IMR-90 (cell line): Measurements from ENCODE around the gene ANKRD65. TPM values are rescaled to one million over a fixed set of nuclear protein-coding genes. Genes with fewer than 3 reads are reported as not detected.
A peak's percentile ranks its signal among the peaks of the same experiment; 100 is the strongest.

Experiments used
- ATAC-seq: fragments of 200-7000 bp; cut with Tn5 transposase; 2 replicates; pipeline ENCODE4 v1.9.1; 2020; ENCODE audit warnings: low read depth, mild to moderate bottlenecking, moderate library complexity
- BruUV-seq: library from RNA; stranded (reverse); fragments of 400-500 nt; replicated peaks from 2 replicates; lab custom pipeline; 2021; lab: Mats Ljungman, UMichigan
- CTCF ChIA-PET: fragments of 300-600 bp; formaldehyde crosslinking; extraction: SDS; loops from one replicate; lab custom pipeline; 2021; ENCODE audit warnings: antibody characterized with exemption; lab: Yijun Ruan, JAX
- POLR2A ChIA-PET: fragments of 300-600 bp; sonication (Branson Sonifier 250); formaldehyde crosslinking; loops from one replicate; lab custom pipeline; 2022; ENCODE audit warnings: antibody characterized with exemption; ENCODE audit not compliant: unreplicated experiment; lab: Charles Lee
- DNase-seq: peaks from one replicate; pipeline ENCODE4 v3.0.0; 2013
- H2AFZ ChIP-seq: replicated peaks from 2 replicates; pipeline ENCODE3; 2013; ENCODE audit warnings: low read length, mild to moderate bottlenecking; ENCODE audit not compliant: poor library complexity
- H2AK5ac ChIP-seq: 2 replicates; pipeline ENCODE4 v1.6.1; 2013; ENCODE audit warnings: low read depth, low read length, inconsistent platforms
- H2AK9ac ChIP-seq: replicated peaks from 2 replicates; pipeline ENCODE3; 2013; ENCODE audit warnings: mild to moderate bottlenecking, low read depth, low read length, moderate library complexity; ENCODE audit not compliant: poor library complexity
- H2BK120ac ChIP-seq: 2 replicates; pipeline ENCODE4 v1.6.1; 2013; ENCODE audit warnings: low read depth, low read length, inconsistent platforms
- H2BK15ac ChIP-seq: 3 replicates; pipeline ENCODE4 v1.6.1; 2013; ENCODE audit warnings: low read depth, low read length, inconsistent platforms
- H2BK20ac ChIP-seq: 2 replicates; pipeline ENCODE4 v1.6.1; 2013; ENCODE audit warnings: low read depth, mild to moderate bottlenecking, inconsistent platforms, low read length, moderate library complexity
- H2BK5ac ChIP-seq: 2 replicates; pipeline ENCODE4 v1.6.1; 2013; ENCODE audit warnings: mild to moderate bottlenecking, low read depth, low read length, inconsistent platforms; ENCODE audit not compliant: poor library complexity, severe bottlenecking
- H3K14ac ChIP-seq: replicated peaks from 2 replicates; pipeline ENCODE4 v1.6.1; 2013; ENCODE audit warnings: low read depth, low read length, inconsistent platforms
- H3K18ac ChIP-seq: 2 replicates; pipeline ENCODE4 v1.6.1; 2013; ENCODE audit warnings: low read depth, low read length, control low read depth
- H3K23ac ChIP-seq: 2 replicates; pipeline ENCODE4 v1.6.1; 2013; ENCODE audit warnings: low read depth, low read length, inconsistent platforms
- H3K27ac ChIP-seq: 2 replicates; pipeline ENCODE4 v1.5.1; 2013; ENCODE audit warnings: mild to moderate bottlenecking, control low read depth, low read length; ENCODE audit not compliant: insufficient read depth
- H3K27me3 ChIP-seq: 2 replicates; pipeline ENCODE4 v1.6.1; 2013; ENCODE audit warnings: low read length; ENCODE audit not compliant: control insufficient read depth, insufficient read depth
- H3K36me3 ChIP-seq: 2 replicates; pipeline ENCODE4 v1.6.1; 2013; ENCODE audit warnings: low read length, mixed read lengths; ENCODE audit not compliant: control insufficient read depth, insufficient read depth
- H3K4ac ChIP-seq: 2 replicates; pipeline ENCODE4 v1.6.1; 2013; ENCODE audit warnings: low read depth, low read length, inconsistent platforms
- H3K4me1 ChIP-seq: 2 replicates; pipeline ENCODE4 v1.6.1; 2013; ENCODE audit warnings: low read length, mixed read lengths; ENCODE audit not compliant: control insufficient read depth, insufficient read depth
- H3K4me2 ChIP-seq: 2 replicates; pipeline ENCODE4 v1.6.1; 2013; ENCODE audit warnings: low read depth, mild to moderate bottlenecking, control low read depth, low read length, moderate library complexity
- H3K4me3 ChIP-seq: 2 replicates; pipeline ENCODE4 v1.5.1; 2013; ENCODE audit warnings: low read depth, mild to moderate bottlenecking, control low read depth, low read length, moderate library complexity; ENCODE audit not compliant: insufficient read depth
- H3K56ac ChIP-seq: 2 replicates; pipeline ENCODE4 v1.6.1; 2013; ENCODE audit warnings: low read length, inconsistent platforms; ENCODE audit not compliant: insufficient read depth; ENCODE audit errors: extremely low read depth
- H3K79me1 ChIP-seq, 2 experiments: 2 replicates each; pipeline ENCODE4 v1.6.1; 2013; ENCODE audit warnings: low read length in 2 of 2, inconsistent platforms in 1 of 2, low read depth in 1 of 2
- H3K9ac ChIP-seq: 2 replicates; pipeline ENCODE4 v1.6.1; 2013; ENCODE audit warnings: low read depth, low read length, control low read depth
- H3K9me1 ChIP-seq: 2 replicates; pipeline ENCODE4 v1.6.1; 2013; ENCODE audit warnings: low read length, inconsistent platforms; ENCODE audit not compliant: insufficient read depth
- H3K9me3 ChIP-seq: 2 replicates; pipeline ENCODE4 v1.6.1; 2013; ENCODE audit warnings: low read length; ENCODE audit not compliant: control insufficient read depth, insufficient read depth
- H4K20me1 ChIP-seq: 2 replicates; pipeline ENCODE4 v1.6.1; 2013; ENCODE audit warnings: low read length, inconsistent platforms; ENCODE audit not compliant: insufficient read depth
- H4K5ac ChIP-seq: 2 replicates; pipeline ENCODE4 v1.6.1; 2013; ENCODE audit warnings: mild to moderate bottlenecking, low read depth, low read length, control low read depth
- H4K8ac ChIP-seq, 2 experiments: 2 replicates each; pipeline ENCODE4 v1.6.1; 2013; ENCODE audit warnings: low read depth in 2 of 2, low read length in 2 of 2, control low read depth in 1 of 2, inconsistent platforms in 1 of 2
- H4K91ac ChIP-seq: 2 replicates; pipeline ENCODE4 v1.6.1; 2013; ENCODE audit warnings: low read depth, low read length, inconsistent platforms; ENCODE audit not compliant: insufficient read depth
- BHLHE40 ChIP-seq: fragments of 150-350 bp; IDR thresholded peaks from 2 replicates; pipeline ENCODE4 v1.6.1; 2016; ENCODE audit warnings: mild to moderate bottlenecking, low read depth, low read length
- WGBS, 2 experiments: methylation state at CpG; one replicate each; pipeline versions ENCODE4 v1.1.5 to v1.1.7; 2013; ENCODE audit warnings: missing lambda C conversion rate in 2 of 2; ENCODE audit not compliant: insufficient read length in 1 of 2; ENCODE audit errors: extremely low coverage in 2 of 2; 5-methylcytosine and 5-hydroxymethylcytosine counted together
- dilution Hi-C: fragments of 300-500 bp; cut with HindIII; formaldehyde crosslinking; loops from one replicate; pipeline ENCODE4 v1.14.3; 2018; ENCODE audit warnings: low sequenced_read_pairs; ENCODE audit not compliant: unreplicated experiment
- in situ Hi-C: fragments of 300-500 bp; cut with MboI; formaldehyde crosslinking; loops from 3 replicates; pipeline ENCODE4 v1.14.3; 2019; ENCODE audit warnings: low sequenced_read_pairs, inconsistent platforms, mixed read lengths
- intact Hi-C: fragments of 100-400 bp; cut with micrococcal nuclease; formaldehyde crosslinking; loops from 2 replicates; pipeline ENCODE4 v1.10.0; 2022
- polyA plus RNA-seq, 3 experiments: library from polyadenylated mRNA; depleted of rRNA; stranded (reverse); fragments of >200 nt; gene quantifications; 2 replicates each; pipeline ENCODE4 v1.2.3, GENCODE V29; 2012; ENCODE audit warnings: low replicate concordance in 1 of 3
- total RNA-seq: library from RNA; depleted of rRNA; stranded (reverse); fragments of >200 nt; gene quantifications from 2 replicates; pipeline ENCODE4 v1.2.3, GENCODE V29; 2012

Gene ANKRD65
- total and polyA plus RNA-seq, 2 of the 4 experiments (the other 2 are of a cell fraction): 0.09 TPM; not detected in 1

- H4K5ac ChIP-seq: no peak overlapping the region
- H3K79me1 ChIP-seq: peaks cover 3 to 50% of the 10 kb centered on the region in 2 experiments; a peak in 3 of 4 replicates
- peaks cover 12% of the 10 kb centered on the region for H3K4me1 ChIP-seq
- no peak overlapping the region for H3K56ac ChIP-seq
- no peak overlapping the region for H4K8ac ChIP-seq
- H2AFZ ChIP-seq: no peak overlapping the region
- no peak overlapping the region for H3K4ac ChIP-seq
- H4K20me1 ChIP-seq: peaks cover 11% of the 10 kb centered on the region; the same call in 1 of the 2 replicates
- H2BK20ac ChIP-seq: no peak overlapping the region
- H3K36me3 ChIP-seq: peaks cover 8% of the 10 kb centered on the region
- no peak overlapping the region for H2BK120ac ChIP-seq
- H2AK9ac ChIP-seq: peak overlapping the region; percentile 28
- ChIA-PET POLR2A (no interaction called here), CTCF (no interaction called here)
- no peak overlapping the region for H3K14ac ChIP-seq
- no peak overlapping the region for H3K27ac ChIP-seq
- in situ Hi-C loops (no loop called here), intact Hi-C loops (loop anchor here (2.0 kb wide), 1 partner anchor 14 kb away; the partner anchor contains the start of gene MXRA8), dilution Hi-C loops (no loop called here)
- H2AK5ac ChIP-seq: no peak overlapping the region
- H3K9ac ChIP-seq: no peak overlapping the region
- no peaks in the 10 kb centered on the region for H3K27me3 ChIP-seq
- no peak overlapping the region for H3K4me3 ChIP-seq
- no peak overlapping the region for H4K91ac ChIP-seq
- H2BK15ac ChIP-seq: no peak overlapping the region
- no peak overlapping the region for H3K4me2 ChIP-seq
- no peak for TF ChIP-seq BHLHE40
- H3K18ac ChIP-seq: no peak overlapping the region
- H2BK5ac ChIP-seq: no peak overlapping the region
- BruUV-seq: no TSS peak
- no peaks in the 10 kb centered on the region for H3K9me3 ChIP-seq
- ATAC-seq (no peak), DNase-seq (no peak)
- WGBS, 2 experiments: 89% methylated on average over 10 of the region's 26 CpGs; no CpG with 5 or more reads in 1 of the 2 experiments
- H3K23ac ChIP-seq: no peak overlapping the region
- H3K9me1 ChIP-seq: 0 out of 2 replicates have a peak, but pooled peaks cover 5% of the 10 kb centered on the region
Measured at GRCh38 chr1:1373051-1373814, 47.8 kb downstream of the ANKRD65 start.
